DND-41 (cell line): Measurements from ENCODE around the gene ACSL1.

Experiments
- ATAC-seq: fragments of 200-7000 bp; cut with Tn5 transposase; 3 replicates; pipeline ENCODE4 v1.9.1; 2021; ENCODE audit warnings: low read depth; ENCODE audit not compliant: insufficient read depth
- DNase-seq: peaks from one replicate; pipeline ENCODE4 v3.0.0-alpha.2; 2020
- H2AFZ ChIP-seq: 2 replicates; pipeline ENCODE4 v1.6.0; 2012; ENCODE audit warnings: low read depth, low read length
- H3K27ac ChIP-seq: 2 replicates; pipeline ENCODE4 v1.5.1; 2012; ENCODE audit warnings: low read length, inconsistent platforms
- H3K27me3 ChIP-seq: fragments of 200-600 bp; sonication (generic); 2 replicates; pipeline ENCODE4 v1.6.0; 2012; ENCODE audit warnings: low read length, mild to moderate bottlenecking, inconsistent platforms; ENCODE audit not compliant: insufficient read depth, poor library complexity
- H3K36me3 ChIP-seq: 2 replicates; pipeline ENCODE4 v1.5.1; 2012; ENCODE audit warnings: low read length, inconsistent platforms; ENCODE audit not compliant: insufficient read depth
- H3K4me1 ChIP-seq: 2 replicates; pipeline ENCODE4 v1.5.1; 2012; ENCODE audit warnings: mild to moderate bottlenecking, low read length; ENCODE audit not compliant: insufficient read depth
- H3K4me2 ChIP-seq: 2 replicates; pipeline ENCODE4 v1.6.0; 2012; ENCODE audit warnings: mild to moderate bottlenecking, moderate library complexity, low read length, inconsistent platforms; ENCODE audit not compliant: insufficient read depth
- H3K4me3 ChIP-seq, 2 experiments: fragments of 200-600 bp in 1 of 2; shearing (Covaris generic) in 1 of 2; 2 replicates each; pipeline ENCODE4 v1.5.1; 2012 to 2016; ENCODE audit warnings: inconsistent platforms in 2 of 2, low read length in 2 of 2, mild to moderate bottlenecking in 2 of 2, low read depth in 1 of 2, moderate library complexity in 1 of 2
- H3K79me2 ChIP-seq: 2 replicates; pipeline ENCODE4 v1.6.0; 2012; ENCODE audit warnings: low read length, inconsistent platforms; ENCODE audit not compliant: insufficient read depth
- H3K9ac ChIP-seq: 2 replicates; pipeline ENCODE4 v1.6.0; 2012; ENCODE audit warnings: low read depth, mild to moderate bottlenecking, inconsistent platforms, low read length, moderate library complexity
- H3K9me3 ChIP-seq: 2 replicates; pipeline ENCODE4 v1.5.1; 2012; ENCODE audit warnings: low read length, moderate library complexity, mild to moderate bottlenecking, inconsistent platforms; ENCODE audit not compliant: insufficient read depth, severe bottlenecking
- H4K20me1 ChIP-seq: 2 replicates; pipeline ENCODE4 v1.6.0; 2012; ENCODE audit warnings: low read length; ENCODE audit not compliant: insufficient read depth
- EZH2 ChIP-seq: IDR thresholded peaks from 3 replicates; pipeline ENCODE4 v1.6.1; 2012; ENCODE audit warnings: borderline replicate concordance, low read depth, mild to moderate bottlenecking, moderate library complexity, low read length, inconsistent platforms; ENCODE audit not compliant: severe bottlenecking
- TF ChIP-seq, protein P1 (sequence below): IDR thresholded peaks from 2 replicates; pipeline ENCODE4 v1.5.1; 2012; ENCODE audit warnings: borderline replicate concordance, low read length, moderate library complexity, mild to moderate bottlenecking; ENCODE audit not compliant: poor library complexity, severe bottlenecking; ENCODE audit errors: extremely low read depth

The ACSL1 gene

DNA sequence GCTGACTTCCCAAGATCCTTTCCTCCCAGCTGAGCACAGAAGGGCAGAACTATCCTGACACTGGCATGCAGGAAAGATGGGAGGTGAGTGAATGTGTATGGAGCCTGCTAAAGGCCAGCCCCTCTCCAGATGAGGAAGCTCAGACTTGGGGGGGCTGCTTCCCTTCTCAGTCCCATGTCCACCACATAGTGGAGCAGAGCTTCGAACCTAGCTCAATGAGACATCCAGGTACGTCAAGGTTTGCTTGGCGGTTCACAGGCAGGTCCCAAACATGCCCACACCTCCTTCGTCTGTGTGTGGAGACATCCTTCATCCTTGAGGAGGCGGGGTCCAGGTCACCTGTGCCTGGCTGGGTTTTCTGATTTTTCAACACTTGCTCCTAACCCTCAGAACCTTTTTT, 31.3 kb downstream of the ACSL1 start:
- TF ChIP-seq, protein P1, sequence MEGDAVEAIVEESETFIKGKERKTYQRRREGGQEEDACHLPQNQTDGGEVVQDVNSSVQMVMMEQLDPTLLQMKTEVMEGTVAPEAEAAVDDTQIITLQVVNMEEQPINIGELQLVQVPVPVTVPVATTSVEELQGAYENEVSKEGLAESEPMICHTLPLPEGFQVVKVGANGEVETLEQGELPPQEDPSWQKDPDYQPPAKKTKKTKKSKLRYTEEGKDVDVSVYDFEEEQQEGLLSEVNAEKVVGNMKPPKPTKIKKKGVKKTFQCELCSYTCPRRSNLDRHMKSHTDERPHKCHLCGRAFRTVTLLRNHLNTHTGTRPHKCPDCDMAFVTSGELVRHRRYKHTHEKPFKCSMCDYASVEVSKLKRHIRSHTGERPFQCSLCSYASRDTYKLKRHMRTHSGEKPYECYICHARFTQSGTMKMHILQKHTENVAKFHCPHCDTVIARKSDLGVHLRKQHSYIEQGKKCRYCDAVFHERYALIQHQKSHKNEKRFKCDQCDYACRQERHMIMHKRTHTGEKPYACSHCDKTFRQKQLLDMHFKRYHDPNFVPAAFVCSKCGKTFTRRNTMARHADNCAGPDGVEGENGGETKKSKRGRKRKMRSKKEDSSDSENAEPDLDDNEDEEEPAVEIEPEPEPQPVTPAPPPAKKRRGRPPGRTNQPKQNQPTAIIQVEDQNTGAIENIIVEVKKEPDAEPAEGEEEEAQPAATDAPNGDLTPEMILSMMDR: no peak
- TF ChIP-seq EZH2: no peak
- H3K27ac ChIP-seq: no peak overlapping the region
- H3K9ac ChIP-seq: no peak overlapping the region
- H3K4me1 ChIP-seq: peaks cover 21% of the 10 kb centered on the region
- no peak overlapping the region for H3K4me2 ChIP-seq
- no peaks in the 10 kb centered on the region for H3K79me2 ChIP-seq
- peaks cover 21% of the 10 kb centered on the region for H4K20me1 ChIP-seq
- no peak for DNase-seq
- peaks cover 2% of the 10 kb centered on the region for H3K9me3 ChIP-seq
- peaks cover 21% of the 10 kb centered on the region for H3K27me3 ChIP-seq
- H2AFZ ChIP-seq: no peak overlapping the region
- ATAC-seq: no peak
- no peak overlapping the region for H3K4me3 ChIP-seq
- no peaks in the 10 kb centered on the region for H3K36me3 ChIP-seq

DNA sequence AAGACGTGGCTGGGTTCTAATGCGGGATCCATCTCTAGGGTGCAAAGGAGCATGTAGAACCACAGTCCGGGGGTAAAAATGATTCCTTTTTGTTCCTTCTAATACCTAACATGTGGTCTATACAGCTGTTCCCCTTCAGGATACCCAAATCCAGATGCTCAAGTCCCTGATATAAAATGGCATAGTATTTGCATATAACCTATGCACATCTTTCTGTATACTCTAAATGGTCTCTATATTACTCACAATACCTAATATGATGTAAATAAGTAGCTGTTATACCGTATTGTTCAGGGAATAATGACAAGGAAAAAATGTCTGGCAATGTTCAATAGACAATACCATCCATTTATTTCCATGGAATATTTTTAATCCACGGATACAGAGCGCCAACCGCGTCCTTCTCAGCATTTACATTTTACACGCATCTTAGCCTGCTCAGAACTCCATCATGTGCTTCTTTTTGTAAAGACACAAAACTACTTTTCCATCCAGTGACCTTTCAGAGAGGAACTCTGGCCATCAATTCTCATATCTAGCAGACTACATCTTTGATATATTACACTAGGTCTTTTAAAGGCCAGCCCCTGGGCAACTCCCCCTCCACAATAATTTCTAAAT, 31.9 kb downstream of the ACSL1 start:
- Histone ChIP-seq H3K9me3 (peaks cover 2% of the 10 kb centered on the region), H3K79me2 (no peaks in the 10 kb centered on the region), H3K36me3 (no peaks in the 10 kb centered on the region), H3K27ac (no peak overlapping the region), H3K27me3 (peaks cover 21% of the 10 kb centered on the region), H3K4me2 (no peak overlapping the region), H2AFZ (no peak overlapping the region), H3K4me3 (no peak overlapping the region), H4K20me1 (peaks cover 21% of the 10 kb centered on the region), H3K4me1 (peaks cover 21% of the 10 kb centered on the region), H3K9ac (no peak overlapping the region)
- no peak for TF ChIP-seq EZH2
- TF ChIP-seq, protein P1: no peak
- ATAC-seq (no peak), DNase-seq (no peak)

DNA sequence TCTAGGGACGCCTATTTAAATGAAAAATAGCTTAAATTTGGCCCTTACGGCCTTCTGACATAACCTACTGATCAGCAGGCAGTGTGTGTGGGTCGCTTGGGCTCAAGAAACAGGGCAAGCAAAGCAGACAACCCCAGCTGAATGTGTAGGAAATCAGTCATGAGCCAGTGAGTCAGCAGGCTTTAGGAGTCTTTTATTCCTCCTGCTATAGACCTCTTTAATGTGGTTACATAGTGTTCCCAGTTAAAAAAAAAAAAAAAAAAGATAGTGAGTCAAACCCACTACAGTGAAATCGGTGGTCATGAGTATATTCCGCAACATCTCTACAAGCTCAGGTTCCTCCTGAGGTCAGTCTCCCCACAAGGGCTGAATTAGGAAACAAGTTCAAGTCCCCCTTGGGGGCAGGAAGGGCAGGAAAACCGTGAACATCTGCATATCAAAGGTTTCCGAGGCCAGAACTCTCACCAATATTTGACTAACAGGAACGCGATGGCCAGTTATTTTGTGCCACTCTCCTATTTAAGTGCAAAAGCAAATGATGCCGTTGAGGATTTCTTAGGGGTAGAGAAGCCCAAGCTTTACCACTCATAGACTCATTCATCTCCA, 32.7 kb downstream of the ACSL1 start:
- Histone ChIP-seq H3K4me3 (no peak overlapping the region), H3K79me2 (no peaks in the 10 kb centered on the region), H4K20me1 (peaks cover 21% of the 10 kb centered on the region), H3K9me3 (peaks cover 2% of the 10 kb centered on the region), H3K27ac (no peak overlapping the region), H3K9ac (no peak overlapping the region), H2AFZ (no peak overlapping the region), H3K4me2 (peak overlapping the region; percentile 14; the same call in 1 of the 2 replicates), H3K27me3 (peaks cover 21% of the 10 kb centered on the region), H3K4me1 (peaks cover 21% of the 10 kb centered on the region), H3K36me3 (no peaks in the 10 kb centered on the region)
- peak; percentile 65 for DNase-seq
- peak; percentile 94 for ATAC-seq
- TF ChIP-seq, protein P1: no peak
- no peak for TF ChIP-seq EZH2
